VCaP (cell line): Measurements from ENCODE around the gene DIP2C.

Source experiments
- H3K27ac ChIP-seq: fragments of 450-650 bp; 2 replicates; pipeline ENCODE4 v1.5.1; 2017
- CTCF ChIP-seq: fragments of 450-650 bp; conservative IDR thresholded peaks from 2 replicates; pipeline ENCODE4 v1.5.1; 2017; ENCODE audit warnings: mild to moderate bottlenecking, moderate library complexity

DIP2C gene

GRCh38 chr10:278707-279106 is 410.8 kb downstream of the DIP2C start:
- TF ChIP-seq CTCF = no peak
- no peak overlapping the region for H3K27ac ChIP-seq

- no peak for TF ChIP-seq CTCF
- no peak overlapping the region for H3K27ac ChIP-seq
These were observed 411.5 kb downstream of the DIP2C start for GRCh38 chr10:277963-278362.

- no peak for TF ChIP-seq CTCF
- H3K27ac ChIP-seq = peak overlapping the region; percentile 59
These were observed 413.8 kb downstream of the DIP2C start for GRCh38 chr10:275680-276079.

GRCh38 chr10:274866-275265 is 414.6 kb downstream of the DIP2C start:
- H3K27ac ChIP-seq = peak overlapping the region; percentile 59
- TF ChIP-seq CTCF = no peak

- no peak for TF ChIP-seq CTCF
- no peak overlapping the region for H3K27ac ChIP-seq
These were observed 416.4 kb downstream of the DIP2C start for GRCh38 chr10:273088-273487.

- no peak for TF ChIP-seq CTCF
- no peak overlapping the region for H3K27ac ChIP-seq
These were observed 417.7 kb downstream of the DIP2C start for GRCh38 chr10:271722-272121.

- no peak for TF ChIP-seq CTCF
- H3K27ac ChIP-seq = no peak overlapping the region
These were observed 418.3 kb downstream of the DIP2C start for GRCh38 chr10:271201-271600.
